A549 treated with ZK216348 at 1 μM for 4 hours (cell line): ENCODE data around the gene FBXO33. TPM values are rescaled to one million over a fixed set of nuclear protein-coding genes. Genes with fewer than 3 reads are reported as not detected.

Source experiments
- total RNA-seq: library from RNA; stranded (reverse); fragments of 200-300 nt; extraction: Qiagen RNA extraction; gene quantifications from 5 replicates; pipeline ENCODE4 v1.2.3, GENCODE V29; 2022; ENCODE audit warnings: low read depth

FBXO33 gene, protein sequence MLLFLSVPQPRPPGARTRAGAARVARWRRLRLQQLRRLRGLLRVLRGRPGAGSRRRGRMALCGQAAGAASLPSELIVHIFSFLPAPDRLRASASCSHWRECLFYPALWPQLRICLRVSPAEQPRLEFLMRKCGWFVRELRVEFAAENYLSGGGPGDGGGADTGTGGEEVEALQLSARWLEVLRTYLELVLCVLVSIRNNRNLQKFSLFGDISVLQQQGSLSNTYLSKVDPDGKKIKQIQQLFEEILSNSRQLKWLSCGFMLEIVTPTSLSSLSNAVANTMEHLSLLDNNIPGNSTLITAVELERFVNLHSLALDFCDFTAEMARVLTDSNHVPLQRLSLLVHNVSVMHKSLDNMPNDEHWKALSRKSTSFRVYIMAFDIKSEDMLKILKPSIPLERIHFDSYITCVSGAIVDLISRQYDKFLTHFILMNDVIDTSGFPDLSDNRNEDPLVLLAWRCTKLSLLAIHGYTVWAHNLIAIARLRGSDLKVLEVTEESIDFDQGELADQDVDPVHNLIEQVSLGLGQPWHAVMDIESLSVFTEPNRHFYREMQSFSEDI
- 6.8 to 9.6 TPM (median 7.3 TPM) in 5 replicates for total RNA-seq

DNA sequence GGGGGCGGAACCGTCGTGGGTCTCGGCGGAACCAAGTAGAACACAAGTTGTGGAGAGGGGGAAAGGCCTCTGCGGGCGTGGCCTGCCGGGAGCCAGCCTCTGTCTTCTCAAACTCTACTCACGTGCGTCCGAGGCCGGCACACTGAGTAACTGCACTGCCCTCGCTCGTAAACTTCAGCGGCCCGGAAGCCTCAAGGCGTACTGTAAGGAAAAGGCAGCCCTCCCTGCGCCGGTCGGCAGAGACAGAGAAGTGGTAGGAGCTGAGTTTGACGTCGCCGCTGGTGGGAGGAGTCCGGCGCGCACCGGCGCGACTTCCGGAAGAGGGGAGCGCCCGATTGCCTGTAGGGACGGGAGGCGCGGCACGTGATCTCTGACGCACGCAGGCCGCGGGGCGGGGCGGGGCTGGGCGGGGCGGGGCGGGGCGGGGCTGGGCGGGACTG, at the start of gene FBXO33:
Gene FBXO33, minus strand, starts transcription at position 255 of the 440 bp plus-strand sequence. CDS start 271 bp downstream, outside the sequence.

Other genes with a start within 250 kb of the FBXO33 start
- gene MIA2, start 198.5 kb downstream of the FBXO33 start, total RNA-seq = 18.0 to 23.9 TPM (median 21.8 TPM) in 5 replicates